Measurements from ENCODE around the gene C12orf57.

DNA sequence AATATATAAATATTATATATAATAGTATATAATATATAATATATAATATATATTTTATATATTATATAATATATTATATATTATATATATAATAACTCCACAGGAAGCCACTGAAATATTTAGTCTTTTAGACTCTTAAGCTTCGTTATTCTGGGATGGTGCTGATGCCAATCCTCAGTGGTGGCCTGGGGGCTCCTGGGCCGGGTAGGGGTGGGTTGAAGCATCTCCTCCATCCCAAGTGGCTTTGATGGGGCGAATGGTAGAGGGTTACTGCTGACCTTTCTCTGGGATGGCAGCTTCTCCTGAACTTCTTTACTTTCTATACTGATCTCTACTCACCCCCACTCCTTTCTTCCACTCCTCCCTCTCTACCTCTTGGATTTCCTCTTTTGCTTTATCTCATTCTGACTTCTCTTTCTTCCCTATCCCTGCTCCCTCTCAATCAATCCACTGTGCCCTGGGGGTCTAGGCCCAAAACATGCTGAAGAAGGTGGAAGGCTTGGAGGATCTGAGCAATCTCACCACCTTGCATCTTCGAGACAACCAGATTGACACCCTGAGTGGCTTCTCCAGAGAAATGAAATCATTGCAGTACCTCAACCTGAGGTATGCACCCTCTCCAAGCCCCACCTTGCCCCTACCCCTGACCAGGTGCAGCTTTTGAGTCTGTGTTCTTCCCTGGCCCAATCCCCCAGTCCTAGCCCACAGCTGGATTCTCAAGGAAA is 34.2 kb upstream of the C12orf57 start:
- TF ChIP-seq, protein P1, sequence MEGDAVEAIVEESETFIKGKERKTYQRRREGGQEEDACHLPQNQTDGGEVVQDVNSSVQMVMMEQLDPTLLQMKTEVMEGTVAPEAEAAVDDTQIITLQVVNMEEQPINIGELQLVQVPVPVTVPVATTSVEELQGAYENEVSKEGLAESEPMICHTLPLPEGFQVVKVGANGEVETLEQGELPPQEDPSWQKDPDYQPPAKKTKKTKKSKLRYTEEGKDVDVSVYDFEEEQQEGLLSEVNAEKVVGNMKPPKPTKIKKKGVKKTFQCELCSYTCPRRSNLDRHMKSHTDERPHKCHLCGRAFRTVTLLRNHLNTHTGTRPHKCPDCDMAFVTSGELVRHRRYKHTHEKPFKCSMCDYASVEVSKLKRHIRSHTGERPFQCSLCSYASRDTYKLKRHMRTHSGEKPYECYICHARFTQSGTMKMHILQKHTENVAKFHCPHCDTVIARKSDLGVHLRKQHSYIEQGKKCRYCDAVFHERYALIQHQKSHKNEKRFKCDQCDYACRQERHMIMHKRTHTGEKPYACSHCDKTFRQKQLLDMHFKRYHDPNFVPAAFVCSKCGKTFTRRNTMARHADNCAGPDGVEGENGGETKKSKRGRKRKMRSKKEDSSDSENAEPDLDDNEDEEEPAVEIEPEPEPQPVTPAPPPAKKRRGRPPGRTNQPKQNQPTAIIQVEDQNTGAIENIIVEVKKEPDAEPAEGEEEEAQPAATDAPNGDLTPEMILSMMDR (IDR thresholded peaks at IDR 0.05): no peak
- no peak for TF ChIP-seq ZFX (IDR thresholded peaks at IDR 0.05; ENCODE audit: borderline replicate concordance)
